GM19438 (cell line): ENCODE results near the gene TRIML1.

ENCODE experiments used
- ATAC-seq: cut with Tn5 transposase; IDR thresholded peaks from one replicate; pipeline ENCODE4 v1.9.1; 2021; ENCODE audit warnings: low read depth; ENCODE audit not compliant: unreplicated experiment

The TRIML1 gene, protein sequence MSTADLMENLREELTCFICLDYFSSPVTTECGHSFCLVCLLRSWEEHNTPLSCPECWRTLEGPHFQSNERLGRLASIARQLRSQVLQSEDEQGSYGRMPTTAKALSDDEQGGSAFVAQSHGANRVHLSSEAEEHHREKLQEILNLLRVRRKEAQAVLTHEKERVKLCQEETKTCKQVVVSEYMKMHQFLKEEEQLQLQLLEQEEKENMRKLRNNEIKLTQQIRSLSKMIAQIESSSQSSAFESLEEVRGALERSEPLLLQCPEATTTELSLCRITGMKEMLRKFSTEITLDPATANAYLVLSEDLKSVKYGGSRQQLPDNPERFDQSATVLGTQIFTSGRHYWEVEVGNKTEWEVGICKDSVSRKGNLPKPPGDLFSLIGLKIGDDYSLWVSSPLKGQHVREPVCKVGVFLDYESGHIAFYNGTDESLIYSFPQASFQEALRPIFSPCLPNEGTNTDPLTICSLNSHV

DNA sequence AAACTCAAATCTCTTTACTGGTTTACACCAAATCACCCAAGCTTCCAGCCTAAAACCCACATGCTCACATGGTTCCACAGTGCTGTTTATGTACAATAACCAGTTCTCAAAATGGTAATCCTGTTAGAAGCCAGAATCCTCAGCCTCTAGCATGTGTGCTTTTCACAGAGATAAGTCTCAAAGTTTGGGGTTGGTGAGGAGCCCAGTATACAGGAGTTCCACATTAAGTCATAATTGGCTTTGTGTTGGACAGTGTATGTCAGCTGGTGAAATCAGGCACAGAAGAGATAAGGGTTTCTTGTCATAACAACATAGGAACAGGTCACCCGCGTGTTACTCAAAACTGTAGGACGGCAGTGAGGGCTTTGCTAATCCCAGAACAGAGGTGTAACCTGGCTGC, at the start of gene TRIML1:
Gene TRIML1 (plus strand): TSS at position 301 of the 400 bp plus-strand sequence. CDS start 118 bp downstream, outside the sequence.
- ATAC-seq = no peak

DNA sequence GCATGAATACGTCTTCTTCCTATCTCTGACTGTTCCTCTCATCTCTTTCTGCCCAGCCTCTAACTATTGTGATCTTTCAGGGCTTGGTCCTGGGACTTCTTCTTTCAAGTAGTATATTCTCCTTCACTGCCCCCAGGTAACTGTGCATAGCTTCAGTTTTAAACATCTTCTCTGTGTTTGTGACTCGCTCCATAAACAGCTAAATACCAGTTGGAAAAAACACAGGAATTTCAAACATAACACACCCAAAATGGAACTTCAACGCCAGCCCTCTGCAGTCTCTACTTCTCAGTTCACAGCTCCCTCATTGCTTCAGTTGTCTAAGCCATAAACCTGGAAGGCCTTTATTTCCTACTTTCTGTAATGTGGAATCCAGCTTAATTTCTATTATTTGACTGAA, 46.4 kb upstream of the TRIML1 start:
- no peak for ATAC-seq

- no peak for ATAC-seq
Measured at GRCh38 chr4:188106454-188106853, 32.8 kb upstream of the TRIML1 start.

DNA sequence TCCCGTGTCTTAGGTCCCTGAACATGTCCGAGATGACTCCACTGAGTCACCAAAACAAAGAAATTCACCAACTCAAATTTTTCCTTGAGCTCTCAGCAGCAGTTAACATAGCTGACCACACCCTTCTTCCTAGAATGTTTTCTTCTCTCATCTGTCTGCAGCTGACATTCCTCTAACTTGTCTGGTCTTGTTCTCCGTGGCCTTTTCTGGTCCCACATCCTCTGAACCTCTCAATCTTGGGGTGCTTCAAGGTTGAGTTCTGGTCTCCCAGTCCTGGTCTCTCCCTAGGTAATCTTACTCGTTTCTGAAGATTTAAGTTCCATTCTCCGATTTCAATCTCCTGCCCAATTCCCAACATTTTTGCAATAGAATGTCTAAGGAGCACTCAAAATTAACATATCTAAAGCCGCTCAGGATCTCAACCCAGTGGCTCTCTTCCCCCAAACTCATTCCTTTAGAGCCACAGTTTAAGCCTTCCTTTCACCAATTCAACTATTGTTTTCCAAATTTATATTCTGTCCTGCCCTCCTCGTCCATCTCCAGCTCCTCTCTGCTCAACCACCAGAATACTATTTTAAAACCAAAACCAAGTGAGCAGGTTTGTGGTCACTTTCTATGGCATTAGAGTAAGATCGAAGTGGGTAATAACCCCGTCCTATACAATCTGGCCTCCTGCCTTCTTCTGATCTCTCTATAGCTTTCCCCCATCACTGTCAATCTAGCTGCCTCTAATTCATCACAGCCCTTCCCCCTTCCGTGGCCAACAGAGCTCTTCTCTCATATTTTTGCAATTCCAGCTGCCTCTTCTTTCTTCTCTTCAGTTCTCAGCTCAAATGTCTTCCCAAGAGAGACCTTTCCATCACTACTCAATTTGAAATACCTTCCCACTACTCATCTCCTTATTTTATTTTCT, 31.1 kb upstream of the TRIML1 start:
- ATAC-seq = no peak

DNA sequence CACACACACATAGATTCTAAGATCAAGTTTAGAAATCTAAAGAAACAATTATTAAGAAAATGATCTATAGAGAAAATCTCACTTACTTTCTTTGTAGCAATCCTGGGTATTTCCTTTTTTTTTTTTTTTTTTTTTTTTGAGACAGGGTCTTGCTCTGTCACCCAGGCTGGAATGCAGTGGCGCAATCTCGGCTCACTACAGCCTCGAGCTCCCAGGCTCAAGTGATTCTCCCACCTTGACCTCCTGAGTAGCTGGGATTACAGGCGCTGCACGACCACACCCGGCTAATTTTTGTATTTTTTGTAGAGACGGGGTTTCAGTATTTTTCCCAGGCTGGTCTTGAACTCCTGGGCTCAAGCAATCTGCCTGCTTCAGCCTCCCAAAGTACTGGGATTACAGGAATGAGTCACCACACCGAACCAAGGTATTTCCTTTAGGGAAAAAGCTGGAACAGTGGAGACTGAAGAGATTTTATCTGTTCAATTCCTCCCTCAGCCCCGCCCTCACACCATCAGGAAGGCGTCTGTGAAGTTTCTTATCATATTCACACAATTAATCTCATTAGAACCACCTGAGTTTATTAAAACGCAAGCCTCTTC, 30.0 kb upstream of the TRIML1 start, which contains the start of gene TRIML2:
Gene TRIML2 (minus strand): TSS at position 447 of the 599 bp plus-strand sequence. CDS start 4,235 bp downstream, outside the sequence.
- no peak for ATAC-seq

GRCh38 chr4:188110036-188110435, 29.2 kb upstream of the TRIML1 start:
- ATAC-seq = no peak

- ATAC-seq = no peak
Measured at GRCh38 chr4:188110741-188111471, 28.3 kb upstream of the TRIML1 start.

GRCh38 chr4:188111955-188112354, 27.3 kb upstream of the TRIML1 start:
- ATAC-seq = no peak

- no peak for ATAC-seq
Measured at GRCh38 chr4:188113156-188113555, 26.1 kb upstream of the TRIML1 start.

DNA sequence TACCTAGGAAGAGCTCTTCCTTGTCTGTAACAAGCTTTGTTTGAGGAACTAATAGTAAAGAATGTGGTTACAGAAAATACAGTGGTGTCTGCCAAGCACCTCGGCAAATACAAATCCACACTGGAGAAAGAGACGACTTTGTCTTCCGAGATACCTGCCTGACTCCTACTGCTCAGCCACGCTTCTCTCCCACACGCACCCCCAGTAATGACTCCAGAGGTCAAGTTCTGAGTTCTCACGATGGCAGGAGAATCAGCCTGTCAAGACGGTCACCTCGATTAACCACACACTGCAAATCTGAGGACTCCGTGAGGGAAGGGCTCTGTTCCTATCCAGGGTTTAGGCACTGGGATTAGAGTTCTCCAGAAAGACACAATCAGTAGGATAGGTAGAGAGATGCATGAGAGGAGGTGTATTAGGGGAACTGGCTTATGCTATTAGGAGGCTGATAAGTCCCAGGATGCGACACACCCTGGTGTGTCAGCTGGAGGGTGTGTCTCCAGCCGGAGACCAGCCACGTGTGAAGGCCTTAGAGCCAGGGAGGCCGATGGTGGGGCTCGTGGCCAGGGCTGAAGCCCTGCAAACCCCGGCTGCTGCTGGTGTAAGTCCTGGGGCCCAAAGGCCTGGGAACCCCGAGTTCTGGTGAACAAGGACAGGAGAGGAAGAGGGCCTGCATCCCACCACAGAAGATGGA, 21.5 kb upstream of the TRIML1 start:
- ATAC-seq = no peak

- no peak for ATAC-seq
Measured at GRCh38 chr4:188121530-188121929, 17.7 kb upstream of the TRIML1 start.

DNA sequence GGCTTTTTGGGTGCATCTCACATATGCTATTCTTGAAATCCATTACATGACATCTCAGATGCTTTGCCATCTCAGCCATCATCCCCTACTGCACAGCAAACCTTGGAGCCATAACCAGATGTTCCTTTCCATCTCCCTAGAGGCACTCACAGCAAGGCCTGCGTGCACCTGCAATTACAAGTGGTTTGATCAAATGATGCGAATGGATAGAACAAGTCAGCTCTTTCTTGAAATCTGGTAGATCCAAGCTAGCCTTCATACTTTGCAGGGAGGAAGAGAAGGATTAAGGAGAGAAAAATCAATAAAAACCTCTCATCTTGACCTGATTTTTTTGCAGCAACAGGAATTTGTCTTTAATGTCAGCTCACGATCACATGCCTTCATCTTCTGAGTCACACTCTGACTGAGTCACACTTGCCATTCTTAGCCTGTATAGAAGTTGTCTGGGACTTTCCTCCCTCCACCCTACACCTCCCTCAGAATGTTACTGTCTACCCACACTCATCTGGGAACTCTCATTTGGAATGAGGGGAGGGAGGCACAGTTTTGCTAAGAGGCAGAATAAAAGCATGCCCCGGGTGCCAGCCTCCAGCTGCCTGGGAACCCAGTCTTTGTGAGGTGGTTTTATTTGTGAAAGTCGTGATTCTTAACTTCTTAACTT, 11.9 kb upstream of the TRIML1 start:
- ATAC-seq = no peak

- no peak for ATAC-seq
Measured at GRCh38 chr4:188130355-188130754, 8.9 kb upstream of the TRIML1 start.

- no peak for ATAC-seq
Measured at GRCh38 chr4:188132232-188132631, 7.0 kb upstream of the TRIML1 start.

- no peak for ATAC-seq
Measured at GRCh38 chr4:188138227-188138626, 1.0 kb upstream of the TRIML1 start.

- ATAC-seq = no peak
Measured at GRCh38 chr4:188139671-188140070, 430 bp downstream of the TRIML1 start.

DNA sequence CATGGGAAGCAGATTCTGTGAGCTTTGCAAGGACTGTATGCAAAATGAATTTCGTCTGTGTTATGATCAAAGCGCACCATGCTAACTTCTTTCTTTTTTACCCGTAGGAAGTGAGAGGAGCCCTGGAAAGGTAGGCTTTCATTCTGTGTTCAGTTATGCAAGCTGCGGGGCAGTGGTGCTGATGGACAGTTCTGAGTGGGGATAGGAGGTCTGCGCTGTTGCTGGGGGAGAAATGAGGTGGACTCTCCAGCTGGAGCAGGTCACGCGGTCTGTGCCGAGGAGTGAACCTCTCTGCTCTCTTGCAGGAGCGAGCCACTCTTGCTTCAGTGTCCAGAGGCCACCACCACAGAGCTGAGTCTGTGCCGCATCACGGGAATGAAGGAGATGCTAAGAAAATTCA, 4.5 kb downstream of the TRIML1 start:
- no peak for ATAC-seq

- ATAC-seq = no peak
Measured at GRCh38 chr4:188145601-188146000, 6.4 kb downstream of the TRIML1 start.

DNA sequence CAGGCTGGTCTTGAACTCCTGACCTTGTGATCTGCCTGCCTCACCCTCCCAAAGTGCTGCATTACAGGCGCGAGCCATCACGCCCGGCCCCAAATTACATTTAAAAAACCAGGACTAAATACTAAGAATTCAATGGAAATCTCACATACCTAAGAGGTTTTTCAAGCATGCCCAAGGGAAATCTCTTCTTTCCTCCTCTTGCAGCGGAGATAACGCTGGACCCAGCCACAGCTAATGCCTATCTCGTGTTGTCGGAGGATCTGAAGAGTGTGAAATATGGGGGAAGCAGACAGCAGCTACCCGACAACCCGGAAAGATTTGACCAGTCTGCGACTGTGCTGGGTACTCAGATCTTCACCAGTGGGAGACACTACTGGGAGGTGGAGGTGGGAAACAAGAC, 7.4 kb downstream of the TRIML1 start:
- no peak for ATAC-seq
